Measurements from ENCODE around the gene DBT. TPM values are rescaled to one million over a fixed set of nuclear protein-coding genes. Genes with fewer than 3 reads are reported as not detected.

The DBT gene
- 11.8 TPM for total RNA-seq

DNA sequence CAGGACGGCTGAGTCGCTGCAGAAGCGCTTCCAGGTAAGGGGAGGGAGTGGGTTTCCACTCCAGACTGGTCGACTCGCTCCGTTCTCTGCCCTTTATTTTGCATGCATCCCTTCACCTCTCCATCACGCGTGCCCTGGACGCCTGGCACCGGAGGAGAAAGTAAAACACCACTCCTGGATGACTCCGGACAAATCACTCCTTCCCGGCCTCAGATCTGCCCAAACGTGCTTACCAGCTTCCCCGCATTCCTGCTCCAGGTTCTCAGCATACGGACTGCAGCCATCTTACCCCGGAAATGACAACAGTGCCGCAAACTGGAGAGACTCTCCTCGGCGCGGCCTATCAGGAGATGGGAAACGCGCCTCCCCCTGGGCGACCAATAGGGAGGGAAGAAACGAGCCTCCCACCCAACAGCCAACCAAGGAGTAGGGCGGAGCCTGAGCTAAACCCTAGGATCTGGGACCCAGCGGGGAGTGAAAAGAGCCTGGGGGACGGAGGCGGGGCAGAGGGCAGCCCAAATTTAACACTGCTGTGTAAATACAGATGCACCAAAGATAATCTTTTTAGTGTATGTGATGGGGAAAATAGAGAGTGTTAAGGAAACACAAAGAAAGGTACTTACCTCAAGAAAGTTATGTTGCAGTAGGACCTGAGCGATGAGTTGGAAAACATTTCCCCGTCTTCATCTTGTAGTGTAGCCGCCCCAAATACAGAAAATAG, at the start of gene DBT:
TSS of gene DBT (minus strand) at position 298 of the 721 bp plus-strand sequence. CDS start at position 284, 14 bp downstream.

DNA sequence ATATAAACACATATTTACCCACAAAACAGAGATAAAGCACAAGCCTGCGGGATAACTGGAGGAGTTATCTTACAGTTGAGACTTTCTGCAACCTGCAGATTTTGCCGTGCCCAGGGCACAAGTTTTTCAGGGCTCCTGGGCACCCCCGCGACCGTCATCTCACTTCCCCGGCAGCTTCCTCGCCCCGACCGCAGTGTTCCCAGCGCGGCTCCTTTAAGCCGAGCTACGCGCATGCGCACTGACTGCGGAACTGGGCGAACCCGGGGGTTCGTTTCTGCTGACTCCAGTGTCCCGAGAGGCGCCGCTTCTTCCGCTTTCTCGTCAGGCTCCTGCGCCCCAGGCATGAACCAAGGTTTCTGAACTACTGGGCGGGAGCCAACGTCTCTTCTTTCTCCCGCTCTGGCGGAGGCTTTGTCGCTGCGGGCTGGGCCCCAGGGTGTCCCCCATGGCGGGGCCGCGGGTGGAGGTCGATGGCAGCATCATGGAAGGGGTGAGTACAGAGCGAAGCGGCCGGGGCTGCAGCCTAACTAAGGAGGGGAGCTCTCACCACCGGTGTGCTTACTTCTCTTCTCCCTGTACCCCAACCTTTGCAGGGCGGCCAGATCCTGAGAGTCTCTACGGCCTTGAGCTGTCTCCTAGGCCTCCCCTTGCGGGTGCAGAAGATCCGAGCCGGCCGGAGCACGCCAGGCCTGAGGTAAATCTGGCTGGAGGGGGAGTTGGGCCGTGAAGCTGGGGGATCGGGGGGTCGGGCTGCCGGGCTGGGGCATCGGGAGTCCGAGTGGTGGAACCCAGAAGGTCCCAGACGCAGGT, 16.5 kb upstream of the DBT start, which contains the start of gene RTCA:
TSS of gene RTCA (plus strand) at position 286 of the 810 bp plus-strand sequence. CDS start at position 446, 160 bp downstream.

DNA sequence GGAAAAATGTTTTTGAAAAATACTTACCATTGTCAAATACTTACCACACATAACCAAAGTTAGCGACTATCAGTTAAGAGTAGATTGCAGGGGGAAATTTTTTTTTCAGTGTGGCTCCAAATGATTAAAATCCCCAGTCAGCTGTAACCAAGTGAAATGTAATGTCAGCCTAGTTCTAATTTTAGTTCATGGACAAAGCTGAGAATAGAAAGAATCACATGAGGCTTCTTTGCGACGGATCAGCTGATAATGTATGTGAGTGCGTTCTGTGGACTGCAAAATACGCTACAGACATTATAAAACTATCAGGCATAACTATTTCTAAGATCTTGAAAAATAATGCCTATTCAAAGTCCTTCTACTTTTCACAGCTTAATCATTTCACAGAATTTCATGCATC, 71.5 kb downstream of the DBT start, which contains the start of gene LRRC39:
TSS of gene LRRC39 (minus strand) at position 166 of the 400 bp plus-strand sequence. CDS start 9,740 bp downstream, outside the sequence.

Other genes with a start within 250 kb of the DBT start
- gene SASS6, start 116.9 kb downstream of the DBT start, total RNA-seq, result 12.3 TPM
- gene TRMT13, start 116.7 kb downstream of the DBT start, total RNA-seq, result 74.4 TPM
- 68.0 TPM for gene LRRC39, start 71.6 kb downstream of the DBT start, total RNA-seq
- gene RTCA, start 16.4 kb upstream of the DBT start, total RNA-seq, result 46.9 TPM
- gene CDC14A, start 102.7 kb upstream of the DBT start, total RNA-seq, result 25.8 TPM

Data from camera-type eye (tissue), 1 donor.